Esophagus muscularis mucosa (tissue), 4 donors: ENCODE data around the gene NTF4. TPM values are rescaled to one million over a fixed set of nuclear protein-coding genes. Genes with fewer than 3 reads are reported as not detected.

Source experiments
- DNase-seq: peaks from one replicate; pipeline ENCODE4 v3.0.0-alpha.2; 2017; ENCODE audit errors: extremely low spot score
- H3K27ac ChIP-seq, 4 donors: fragments of 200-600 bp; sonication (generic); replicated peaks in 1 of 4; 1 replicate in 3 of 4; 2 replicates in 1 of 4; pipeline ENCODE4 v1.5.1; 2016 to 2019; ENCODE audit warnings: mild to moderate bottlenecking in 1 of 4
- H3K27me3 ChIP-seq, 4 donors: fragments of 200-600 bp; sonication (generic); one replicate each; pipeline versions ENCODE4 v1.5.1 to v1.6.0; 2016 to 2019
- H3K36me3 ChIP-seq, 4 donors: fragments of 200-600 bp; sonication (generic); one replicate each; pipeline ENCODE4 v1.5.1; 2016 to 2019
- H3K4me1 ChIP-seq, 4 donors: fragments of 200-600 bp; sonication (generic); one replicate each; pipeline ENCODE4 v1.5.1; 2016 to 2019
- H3K4me3 ChIP-seq, 4 donors: fragments of 200-600 bp; sonication (generic); 1 replicate in 2 of 4; 2 replicates in 2 of 4; pipeline ENCODE4 v1.5.1; 2016 to 2019; ENCODE audit warnings: mild to moderate bottlenecking in 4 of 4, moderate library complexity in 1 of 4
- H3K9me3 ChIP-seq, 4 donors: fragments of 200-600 bp; sonication (generic); 1 replicate in 3 of 4; 2 replicates in 1 of 4; pipeline ENCODE4 v1.5.1; 2016 to 2019
- CTCF ChIP-seq, 3 experiments: fragments of 200-600 bp in 2 of 3; fragments of 450-650 bp in 1 of 3; sonication (generic) in 2 of 3; IDR thresholded peaks; one replicate each; pipeline ENCODE4 v1.5.1; 2017 to 2019; ENCODE audit warnings: antibody characterized with exemption in 3 of 3, mild to moderate bottlenecking in 2 of 3, moderate library complexity in 1 of 3
- EP300 ChIP-seq: sonication (generic); formaldehyde crosslinking; IDR thresholded peaks from one replicate; pipeline ENCODE4 v1.6.1; 2017; ENCODE audit warnings: antibody characterized with exemption
- POLR2A ChIP-seq: fragments of 450-650 bp; IDR thresholded peaks from one replicate; pipeline ENCODE4 v1.6.1; 2017; ENCODE audit warnings: antibody characterized with exemption, moderate library complexity, mild to moderate bottlenecking, low read depth
- POLR2AphosphoS5 ChIP-seq, 2 donors: sonication (generic); formaldehyde crosslinking; IDR thresholded peaks; one replicate each; pipeline ENCODE4 v1.6.1; 2017; ENCODE audit warnings: antibody characterized with exemption in 2 of 2
- WGBS: methylation state at CpG from one replicate; pipeline ENCODE4 v1.1.5; 2018; 5-methylcytosine and 5-hydroxymethylcytosine counted together
- intact Hi-C: fragments of 100-400 bp; cut with DNase I; formaldehyde crosslinking; loops from one replicate; pipeline ENCODE4 v1.15.1; 2023
- total RNA-seq, 4 donors: library from RNA; depleted of rRNA; stranded (reverse); fragments of >200 nt; gene quantifications; one replicate each; pipeline versions ENCODE4 v1.1.0 to v1.2.1, GENCODE V29; 2016

The NTF4 gene
- total RNA-seq, 4 donors from 2014 or later = not detected

GRCh38 chr19:49104229-49104864, 39.7 kb upstream of the NTF4 start:
- Histone ChIP-seq H3K4me3 (no peak overlapping the region), H3K27me3 (no peaks in the 10 kb centered on the region), H3K4me1 (peaks cover 0 to 9% (median 2%) of the 10 kb centered on the region in 4 donors), H3K9me3 (no peaks in the 10 kb centered on the region), H3K36me3 (peaks cover 85 to 99% (median 98%) of the 10 kb centered on the region in 4 donors), H3K27ac (no peak overlapping the region)
- TF ChIP-seq POLR2A = no peak
- TF ChIP-seq CTCF (IDR thresholded peaks at IDR 0.05) = no peak
- no peak for TF ChIP-seq POLR2AphosphoS5 (IDR thresholded peaks at IDR 0.05)
- TF ChIP-seq EP300 = no peak
- DNase-seq = no peak
- WGBS = 72% methylated on average over 29 of the region's 30 CpGs
- intact Hi-C loops = no loop called here

GRCh38 chr19:49103331-49104085, 38.9 kb upstream of the NTF4 start:
- no peak for TF ChIP-seq POLR2A
- TF ChIP-seq EP300 = no peak
- no peak for TF ChIP-seq POLR2AphosphoS5 (IDR thresholded peaks at IDR 0.05)
- TF ChIP-seq CTCF (IDR thresholded peaks at IDR 0.05) = no peak
- peaks cover 0 to 17% (median 9%) of the 10 kb centered on the region in 4 donors for H3K4me1 ChIP-seq
- no peak for DNase-seq
- H3K4me3 ChIP-seq = no peak overlapping the region
- no peaks in the 10 kb centered on the region for H3K27me3 ChIP-seq
- WGBS = 78% methylated on average over 32 of the region's 33 CpGs
- no peaks in the 10 kb centered on the region for H3K9me3 ChIP-seq
- intact Hi-C loops = no loop called here
- no peak overlapping the region for H3K27ac ChIP-seq
- H3K36me3 ChIP-seq = peaks cover 86 to 100% (median 98%) of the 10 kb centered on the region in 4 donors

- Histone ChIP-seq H3K4me1 (peaks cover 0 to 29% (median 20%) of the 10 kb centered on the region in 4 donors), H3K36me3 (peaks cover 82 to 100% (median 98%) of the 10 kb centered on the region in 4 donors), H3K9me3 (no peaks in the 10 kb centered on the region), H3K4me3 (no peak overlapping the region), H3K27ac (no peak overlapping the region), H3K27me3 (no peaks in the 10 kb centered on the region)
- no peak for TF ChIP-seq POLR2A
- TF ChIP-seq POLR2AphosphoS5 (IDR thresholded peaks at IDR 0.05) = no peak
- TF ChIP-seq CTCF (IDR thresholded peaks at IDR 0.05) = no peak
- no peak for TF ChIP-seq EP300
- intact Hi-C loops = no loop called here
- 88% methylated on average over 12 of the region's 12 CpGs for WGBS
- DNase-seq = no peak
These were observed 37.7 kb upstream of the NTF4 start for GRCh38 chr19:49102303-49102702.

DNA sequence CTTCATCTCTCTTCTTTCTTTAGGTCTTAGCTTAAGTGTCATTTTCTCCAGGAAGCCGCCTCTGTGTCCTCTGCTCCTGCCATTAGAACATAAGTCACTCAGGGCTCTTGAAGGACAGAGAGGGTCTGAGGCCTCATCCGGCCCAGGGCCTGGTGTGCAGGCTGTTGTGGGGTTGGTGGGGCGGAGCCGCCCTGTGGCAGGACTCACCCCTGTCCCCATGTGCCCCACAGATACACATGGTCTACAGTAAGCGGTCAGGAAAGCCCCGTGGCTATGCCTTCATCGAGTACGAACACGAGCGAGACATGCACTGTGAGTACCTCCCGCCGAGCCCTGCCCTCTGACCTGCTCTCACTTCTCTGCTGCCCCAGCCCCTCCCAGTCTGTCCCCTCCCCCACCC, 36.5 kb upstream of the NTF4 start:
- no peak for DNase-seq
- Histone ChIP-seq H3K9me3 (no peaks in the 10 kb centered on the region), H3K4me1 (peaks cover 0 to 21% (median 20%) of the 10 kb centered on the region in 4 donors), H3K27ac (no peak overlapping the region), H3K4me3 (no peak overlapping the region), H3K27me3 (no peaks in the 10 kb centered on the region), H3K36me3 (peaks cover 84 to 100% (median 99%) of the 10 kb centered on the region in 4 donors)
- intact Hi-C loops = no loop called here
- WGBS = 75% methylated on average over 12 of the region's 12 CpGs
- TF ChIP-seq EP300 = no peak
- TF ChIP-seq CTCF (IDR thresholded peaks at IDR 0.05) = no peak
- no peak for TF ChIP-seq POLR2A
- TF ChIP-seq POLR2AphosphoS5 (IDR thresholded peaks at IDR 0.05) = no peak
